ENCODE data around the gene DACT2. TPM values are rescaled to one million over a fixed set of nuclear protein-coding genes. Genes with fewer than 3 reads are reported as not detected.

The DACT2 gene
- total RNA-seq, 6 experiments from 2014 or later = 0.29 to 0.99 (median 0.86) TPM; not detected in 1

- 34% methylated on average over 12 of the region's 13 CpGs for WGBS (ENCODE audit: insufficient coverage, low coverage, low lambda C conversion rate, missing lambda C conversion rate)
- Histone ChIP-seq H3K27me3 (no peaks in the 10 kb centered on the region), H3K4me1 (peaks cover 0 to 23% (median 10%) of the 10 kb centered on the region in 4 donors), H3K36me3 (no peaks in the 10 kb centered on the region), H3K9me3 (no peaks in the 10 kb centered on the region), H3K4me3 (peak overlapping the region in 1 of 3 donors; percentile 5), H3K27ac (no peak overlapping the region)
- DNase-seq (peak in 2 of 3 donors; percentile 67 to 71), ATAC-seq (peak; percentile 64 to 72 (median 68))
- intact Hi-C loops (cut with DNase I) = no loop called here
- TF ChIP-seq POLR2A (IDR thresholded peaks at IDR 0.05) = no peak
Measured at GRCh38 chr6:168297643-168298042, 21.9 kb downstream of the DACT2 start.

- intact Hi-C loops (cut with DNase I) = no loop called here
- H3K4me3 ChIP-seq = no peak overlapping the region
- TF ChIP-seq CTCF (IDR thresholded peaks at IDR 0.05) (no peak), POLR2A (IDR thresholded peaks at IDR 0.05) (no peak)
- H3K36me3 ChIP-seq = no peaks in the 10 kb centered on the region
- ATAC-seq = no peak
- H3K9me3 ChIP-seq = no peaks in the 10 kb centered on the region
- no peaks in the 10 kb centered on the region for H3K27me3 ChIP-seq
- peak in 2 of 3 donors; percentile 26 to 36 for DNase-seq
- no peak overlapping the region for H3K27ac ChIP-seq
- H3K4me1 ChIP-seq = peaks cover 0 to 10% (median 4%) of the 10 kb centered on the region in 4 donors
- WGBS (ENCODE audit: insufficient coverage, low coverage, low lambda C conversion rate, missing lambda C conversion rate) = 58% methylated on average over 6 of the region's 7 CpGs
Measured at GRCh38 chr6:168294901-168295300, 24.7 kb downstream of the DACT2 start.

- no peak overlapping the region for H3K27ac ChIP-seq
- H3K9me3 ChIP-seq = no peaks in the 10 kb centered on the region
- DNase-seq (peak in 2 of 3 donors; percentile 32 to 37), ATAC-seq (no peak)
- intact Hi-C loops (cut with DNase I) = no loop called here
- no peaks in the 10 kb centered on the region for H3K27me3 ChIP-seq
- 76% methylated on average over 9 of the region's 26 CpGs for WGBS (ENCODE audit: insufficient coverage, low coverage, low lambda C conversion rate, missing lambda C conversion rate)
- TF ChIP-seq CTCF (IDR thresholded peaks at IDR 0.05) (no peak), POLR2A (IDR thresholded peaks at IDR 0.05) (no peak)
- H3K4me1 ChIP-seq = peaks cover 0 to 10% (median 4%) of the 10 kb centered on the region in 4 donors
- no peaks in the 10 kb centered on the region for H3K36me3 ChIP-seq
- no peak overlapping the region for H3K4me3 ChIP-seq
Measured at GRCh38 chr6:168293636-168294530, 25.7 kb downstream of the DACT2 start.

- intact Hi-C loops (cut with DNase I) = no loop called here
- H3K4me3 ChIP-seq = no peak overlapping the region
- H3K36me3 ChIP-seq = no peaks in the 10 kb centered on the region
- H3K27me3 ChIP-seq = no peaks in the 10 kb centered on the region
- DNase-seq = peak in 2 of 3 donors; percentile 25 to 36
- H3K9me3 ChIP-seq = no peaks in the 10 kb centered on the region
- no peak for TF ChIP-seq CTCF (IDR thresholded peaks at IDR 0.05)
- no peak for TF ChIP-seq POLR2A (IDR thresholded peaks at IDR 0.05)
- no peak for ATAC-seq
- H3K4me1 ChIP-seq = peaks cover 0 to 8% (median 2%) of the 10 kb centered on the region in 4 donors
- 68% methylated on average over 4 of the region's 4 CpGs for WGBS (ENCODE audit: insufficient coverage, low coverage, low lambda C conversion rate, missing lambda C conversion rate)
- no peak overlapping the region for H3K27ac ChIP-seq
Measured at GRCh38 chr6:168292826-168293225, 26.8 kb downstream of the DACT2 start.

- TF ChIP-seq POLR2A (IDR thresholded peaks at IDR 0.05) (no peak), CTCF (IDR thresholded peaks at IDR 0.05) (no peak)
- no peak for ATAC-seq
- 77% methylated on average over 2 of the region's 2 CpGs for whole genome bisulfite sequencing (ENCODE audit: insufficient coverage, low coverage, low lambda C conversion rate, missing lambda C conversion rate)
Measured at GRCh38 chr6:168291450-168291849, 28.1 kb downstream of the DACT2 start.

More at GRCh38 chr6:168291450-168291849, 28.1 kb downstream of the DACT2 start:
- Histone ChIP-seq H3K36me3 (no peaks in the 10 kb centered on the region), H3K27me3 (no peaks in the 10 kb centered on the region), H3K4me1 (no peaks in the 10 kb centered on the region), H3K4me3 (no peak overlapping the region), H3K9me3 (no peaks in the 10 kb centered on the region), H3K27ac (no peak overlapping the region)
- intact Hi-C loops (cut with DNase I) = no loop called here
- no peak for DNase-seq

All from right lobe of liver (tissue), 6 donors.